GM18868 (cell line): ENCODE measurements around the gene FAM13A.
A peak's percentile ranks its signal among the peaks of the same experiment; 100 is the strongest.
"Not testable (repeated sequence)": the region's sequence is repeated elsewhere in the genome, so short reads cannot be mapped to it uniquely, and the experiment has no call there.

ENCODE experiments used
- ATAC-seq: cut with Tn5 transposase; IDR thresholded peaks from one replicate; pipeline ENCODE4 v1.9.1; 2021; ENCODE audit warnings: mild to moderate bottlenecking, moderate library complexity; ENCODE audit not compliant: unreplicated experiment

FAM13A gene

GRCh38 chr4:88964450-88964849, 92.5 kb downstream of the FAM13A start:
- peak; percentile 72 for ATAC-seq

- ATAC-seq, result peak; percentile 37
Measured at GRCh38 chr4:88963817-88964216, 93.2 kb downstream of the FAM13A start.

GRCh38 chr4:88962396-88962795, 94.6 kb downstream of the FAM13A start:
- no peak for ATAC-seq

- ATAC-seq, result no peak
Measured at GRCh38 chr4:88960576-88960975, 96.4 kb downstream of the FAM13A start.

GRCh38 chr4:88958080-88958479, 98.9 kb downstream of the FAM13A start:
- no peak for ATAC-seq

GRCh38 chr4:88957570-88957969, 99.4 kb downstream of the FAM13A start:
- no peak for ATAC-seq

- ATAC-seq, result no peak
Measured at GRCh38 chr4:88955580-88956380, 101.2 kb downstream of the FAM13A start.

- ATAC-seq, result peak; percentile 93
Measured at GRCh38 chr4:88953400-88953799, 103.6 kb downstream of the FAM13A start.

GRCh38 chr4:88952081-88952480, 104.9 kb downstream of the FAM13A start:
- ATAC-seq, result no peak

- ATAC-seq, result no peak
Measured at GRCh38 chr4:88949605-88950004, 107.4 kb downstream of the FAM13A start.

- ATAC-seq, result no peak
Measured at GRCh38 chr4:88940506-88940905, 116.5 kb downstream of the FAM13A start.

GRCh38 chr4:88939697-88940096, 117.3 kb downstream of the FAM13A start:
- no peak for ATAC-seq

GRCh38 chr4:88938138-88938537, 118.8 kb downstream of the FAM13A start:
- ATAC-seq, result no peak

- ATAC-seq, result no peak
Measured at GRCh38 chr4:88937081-88937480, 119.9 kb downstream of the FAM13A start.

- no peak for ATAC-seq
Measured at GRCh38 chr4:88933414-88934160, 123.4 kb downstream of the FAM13A start.

- ATAC-seq, result no peak
Measured at GRCh38 chr4:88928852-88929251, 128.1 kb downstream of the FAM13A start.

GRCh38 chr4:88927420-88927819, 129.6 kb downstream of the FAM13A start:
- ATAC-seq, result no peak

GRCh38 chr4:88919056-88919455, 137.9 kb downstream of the FAM13A start:
- ATAC-seq, result no peak

GRCh38 chr4:88913181-88913580, 143.8 kb downstream of the FAM13A start:
- not testable (repeated sequence) for ATAC-seq

- no peak for ATAC-seq
Measured at GRCh38 chr4:88911246-88912212, 145.5 kb downstream of the FAM13A start.

- ATAC-seq, result no peak
Measured at GRCh38 chr4:88910101-88910500, 146.9 kb downstream of the FAM13A start.
